Calu3 (cell line): ENCODE data around the gene ATP11A. TPM values are rescaled to one million over a fixed set of nuclear protein-coding genes. Genes with fewer than 3 reads are reported as not detected.

Experiments
- BruUV-seq: library from RNA; stranded (reverse); fragments of 400-500 nt; replicated peaks from 2 replicates; lab custom pipeline; 2021; lab: Mats Ljungman, UMichigan
- CTCF ChIA-PET: fragments of 300-600 bp; sonication (Branson Sonifier 250); formaldehyde crosslinking; loops from one replicate; lab custom pipeline; 2022; ENCODE audit warnings: antibody characterized with exemption; lab: Charles Lee
- DNase-seq: peaks from one replicate; pipeline ENCODE4 v3.0.0; 2022
- H3K27ac Mint-ChIP-seq: one replicate; pipeline ENCODE4 v1.8.0; 2022; ENCODE audit warnings: mixed read lengths; ENCODE audit not compliant: unreplicated experiment
- H3K27me3 Mint-ChIP-seq: one replicate; pipeline ENCODE4 v1.8.0; 2022; ENCODE audit warnings: mixed read lengths; ENCODE audit not compliant: unreplicated experiment
- H3K36me3 Mint-ChIP-seq: one replicate; pipeline ENCODE4 v1.8.0; 2022; ENCODE audit warnings: mild to moderate bottlenecking, moderate library complexity, mixed read lengths; ENCODE audit not compliant: insufficient read depth, unreplicated experiment
- H3K4me1 Mint-ChIP-seq: one replicate; pipeline ENCODE4 v1.8.0; 2022; ENCODE audit warnings: mild to moderate bottlenecking, low read depth, mixed read lengths; ENCODE audit not compliant: unreplicated experiment
- H3K4me3 Mint-ChIP-seq: one replicate; pipeline ENCODE4 v1.8.0; 2022; ENCODE audit warnings: mild to moderate bottlenecking, low read depth, moderate library complexity, mixed read lengths; ENCODE audit not compliant: unreplicated experiment
- H3K9me3 Mint-ChIP-seq: one replicate; pipeline ENCODE4 v1.8.0; 2022; ENCODE audit warnings: low read depth, mixed read lengths; ENCODE audit not compliant: unreplicated experiment
- CTCF ChIP-seq: fragments of 200-600 bp; IDR thresholded peaks from one replicate; pipeline ENCODE4 v1.8.0; 2022; ENCODE audit warnings: antibody characterized with exemption; ENCODE audit not compliant: unreplicated experiment
- intact Hi-C: fragments of 100-400 bp; cut with micrococcal nuclease; formaldehyde crosslinking; loops from one replicate; pipeline ENCODE4 v1.10.0; 2022; ENCODE audit not compliant: unreplicated experiment
- total RNA-seq: library from RNA; stranded (reverse); gene quantifications from 2 replicates; pipeline ENCODE4 v1.2.3, GENCODE V29; 2022

Gene ATP11A
- total RNA-seq, 1 experiment from 2014 or later: 115 TPM

- no TSS peak for BruUV-seq
- no peaks in the 10 kb centered on the region for H3K27me3 Mint-ChIP-seq
- no peak for TF ChIP-seq CTCF
- peaks cover 8% of the 10 kb centered on the region for H3K4me1 Mint-ChIP-seq
- H3K4me3 Mint-ChIP-seq: no peak overlapping the region
- no peak overlapping the region for H3K27ac Mint-ChIP-seq
- CTCF ChIA-PET: no interaction called here
- no peak for DNase-seq
- H3K36me3 Mint-ChIP-seq: no peaks in the 10 kb centered on the region
- intact Hi-C loops: no loop called here
- H3K9me3 Mint-ChIP-seq: no peaks in the 10 kb centered on the region
Measured at GRCh38 chr13:112930192-112930591, 240.4 kb downstream of the ATP11A start.

DNA sequence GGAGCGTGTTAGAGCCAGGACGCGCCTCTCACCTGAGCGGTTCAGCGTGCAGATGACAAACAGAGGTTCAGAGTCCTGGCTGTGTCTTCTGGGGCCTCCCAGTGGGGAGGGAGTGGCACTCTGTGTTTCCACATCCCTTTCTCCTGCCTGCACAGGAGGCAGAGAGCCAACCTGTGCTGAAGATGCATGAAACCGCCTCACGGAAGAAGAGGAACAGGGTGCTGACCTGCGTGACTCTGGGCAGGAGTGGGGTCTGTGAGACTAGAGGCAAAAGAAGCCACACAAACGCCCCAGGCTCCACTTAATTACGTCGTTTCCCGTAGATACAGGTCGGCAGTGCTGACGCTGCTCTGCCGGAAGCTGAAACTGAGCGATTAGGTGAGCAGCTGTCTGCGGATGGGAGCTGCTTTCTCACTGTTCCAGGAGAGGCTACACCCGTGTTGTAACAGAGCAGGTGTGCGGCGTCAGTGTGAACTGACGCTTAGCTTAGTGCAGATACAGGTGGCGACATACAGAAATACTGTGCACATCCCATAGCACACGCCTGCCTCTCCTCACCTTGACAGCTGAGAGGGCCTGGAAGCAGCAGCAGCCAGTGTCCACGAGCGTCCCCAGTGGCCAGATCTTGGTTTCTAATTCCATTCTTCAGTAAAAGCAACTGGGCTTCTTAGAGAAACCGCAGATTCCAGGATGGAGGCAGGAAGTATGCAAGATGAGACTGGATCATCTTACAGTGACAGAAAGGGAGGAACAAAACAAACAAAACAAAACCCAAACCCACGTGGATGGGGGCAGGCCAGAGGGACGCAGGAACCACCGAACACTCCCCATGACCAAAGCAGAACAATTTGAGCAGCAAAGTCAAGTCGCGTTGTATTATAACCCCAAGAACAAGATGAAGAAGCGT is 241.4 kb downstream of the ATP11A start:
- peak; percentile 44 for DNase-seq
- Mint-ChIP-seq H3K27ac (no peak overlapping the region), H3K4me1 (peaks cover 8% of the 10 kb centered on the region), H3K4me3 (peak overlapping the region; percentile 30), H3K9me3 (no peaks in the 10 kb centered on the region), H3K36me3 (no peaks in the 10 kb centered on the region), H3K27me3 (no peaks in the 10 kb centered on the region)
- no peak for TF ChIP-seq CTCF
- no TSS peak for BruUV-seq
- CTCF ChIA-PET: interaction anchor here (0.6 to 0.8 kb wide), 2 partner anchors 10 to 110 kb away, joined by 3 read pairs; no protein-coding TSS in a partner anchor
- intact Hi-C loops: no loop called here

DNA sequence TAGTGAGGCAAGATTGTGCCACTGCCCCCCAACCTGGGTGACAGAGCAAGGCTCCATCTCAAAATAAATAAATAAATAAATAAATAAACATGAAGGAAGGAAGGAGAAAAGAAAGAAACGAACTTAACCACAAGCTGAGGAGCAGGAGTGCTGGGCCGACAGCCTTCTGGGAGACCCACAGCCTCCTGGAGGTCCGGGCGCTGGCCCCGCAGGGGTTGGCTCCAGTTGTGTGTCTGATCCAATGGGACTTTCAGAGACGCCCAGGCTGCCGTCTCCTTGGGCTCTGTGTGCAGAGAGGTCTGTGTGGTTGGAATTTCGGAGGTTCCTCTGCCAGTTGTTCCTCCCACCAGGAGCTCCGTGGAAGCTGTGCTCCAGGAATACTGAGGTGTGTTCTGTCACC is 243.1 kb downstream of the ATP11A start:
- no TSS peak for BruUV-seq
- DNase-seq: no peak
- peaks cover 8% of the 10 kb centered on the region for H3K4me1 Mint-ChIP-seq
- no peaks in the 10 kb centered on the region for H3K36me3 Mint-ChIP-seq
- no peak overlapping the region for H3K27ac Mint-ChIP-seq
- TF ChIP-seq CTCF: no peak
- H3K9me3 Mint-ChIP-seq: no peaks in the 10 kb centered on the region
- intact Hi-C loops: no loop called here
- no peak overlapping the region for H3K4me3 Mint-ChIP-seq
- no peaks in the 10 kb centered on the region for H3K27me3 Mint-ChIP-seq
- CTCF ChIA-PET: no interaction called here

- Mint-ChIP-seq H3K27ac (no peak overlapping the region), H3K36me3 (no peaks in the 10 kb centered on the region), H3K4me3 (no peak overlapping the region), H3K27me3 (no peaks in the 10 kb centered on the region), H3K4me1 (peaks cover 8% of the 10 kb centered on the region), H3K9me3 (no peaks in the 10 kb centered on the region)
- no peak for TF ChIP-seq CTCF
- BruUV-seq: no TSS peak
- intact Hi-C loops: no loop called here
- CTCF ChIA-PET: no interaction called here
- no peak for DNase-seq
Measured at GRCh38 chr13:112933649-112934048, 243.8 kb downstream of the ATP11A start.
